ENCODE data around the gene WDR35. TPM values are rescaled to one million over a fixed set of nuclear protein-coding genes. Genes with fewer than 3 reads are reported as not detected.

Gene WDR35
- total and polyA plus RNA-seq, 5 donors from 2014 or later: 1.3 to 3.8 (median 1.9) TPM

DNA sequence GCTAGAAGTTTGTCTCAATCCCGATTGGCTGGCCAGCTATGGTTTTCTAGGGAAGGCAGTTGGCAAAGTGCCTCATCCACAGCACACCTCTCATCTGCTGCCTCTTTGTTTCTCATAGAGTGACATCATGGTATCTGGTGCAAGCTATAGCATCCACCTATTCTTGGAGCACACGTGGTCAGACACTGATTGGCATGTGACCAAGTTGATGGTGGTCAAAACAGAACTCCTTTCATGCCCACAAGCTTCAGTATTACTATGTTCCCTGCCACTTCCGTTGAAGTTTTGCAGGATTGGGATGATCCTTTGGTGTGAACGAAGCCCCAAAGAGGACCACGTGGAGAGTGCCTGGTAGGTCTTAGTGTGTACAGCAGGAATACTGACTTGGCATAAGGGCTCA, 116.9 kb downstream of the WDR35 start:
- no peaks in the 10 kb centered on the region for H3K27me3 ChIP-seq (ENCODE audit: control insufficient read depth, insufficient read depth, low read length)
- H3K4me3 ChIP-seq (ENCODE audit: low read depth, low read length): no peak overlapping the region
- H3K27ac Mint-ChIP-seq: no peak overlapping the region
- H3K9me3 ChIP-seq (ENCODE audit: control insufficient read depth in 2 of 2, low read length in 2 of 2): no peaks in the 10 kb centered on the region
- ATAC-seq (ENCODE audit: low read depth in 2 of 2) (no peak), DNase-seq (no peak)
- H3K4me1 Mint-ChIP-seq: peaks cover 17 to 41% (median 24%) of the 10 kb centered on the region in 4 donors
- H3K27me3 Mint-ChIP-seq: no peaks in the 10 kb centered on the region
- H3K9me3 Mint-ChIP-seq: no peaks in the 10 kb centered on the region
- H3K27ac ChIP-seq (ENCODE audit: insufficient read depth, low read length, poor library complexity, severe bottlenecking): no peak overlapping the region
- peaks cover 40% of the 10 kb centered on the region for H3K36me3 Mint-ChIP-seq
- H3K4me3 Mint-ChIP-seq: peak overlapping the region in 1 of 4 donors; percentile 20
- H3K4me1 ChIP-seq (ENCODE audit: control insufficient read depth, insufficient read depth, low read length, poor library complexity, severe bottlenecking): peaks cover 22% of the 10 kb centered on the region
- peaks cover 30% of the 10 kb centered on the region for H3K36me3 ChIP-seq (ENCODE audit: control insufficient read depth, insufficient read depth, low read length)

DNA sequence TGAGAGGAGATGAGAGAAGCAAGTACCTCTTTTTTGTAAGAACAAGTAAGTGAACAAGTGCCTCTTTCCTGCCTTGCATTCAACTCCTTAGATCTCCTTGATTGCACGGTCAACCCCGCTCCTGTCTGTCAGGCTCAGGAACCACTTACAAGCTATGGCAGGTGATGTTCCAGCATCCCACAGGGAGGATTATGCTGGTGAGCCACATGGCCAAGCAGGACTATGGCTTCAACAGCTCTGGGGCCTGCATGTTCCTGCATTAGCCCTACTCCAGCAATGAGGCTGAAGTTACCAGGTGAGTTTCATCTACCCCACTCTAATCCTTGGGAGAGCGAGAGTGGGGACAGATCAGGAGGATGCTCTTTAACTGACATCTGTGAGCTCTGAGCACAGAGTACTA, 117.6 kb downstream of the WDR35 start:
- H3K4me1 Mint-ChIP-seq: peaks cover 22 to 46% (median 25%) of the 10 kb centered on the region in 4 donors

DNA sequence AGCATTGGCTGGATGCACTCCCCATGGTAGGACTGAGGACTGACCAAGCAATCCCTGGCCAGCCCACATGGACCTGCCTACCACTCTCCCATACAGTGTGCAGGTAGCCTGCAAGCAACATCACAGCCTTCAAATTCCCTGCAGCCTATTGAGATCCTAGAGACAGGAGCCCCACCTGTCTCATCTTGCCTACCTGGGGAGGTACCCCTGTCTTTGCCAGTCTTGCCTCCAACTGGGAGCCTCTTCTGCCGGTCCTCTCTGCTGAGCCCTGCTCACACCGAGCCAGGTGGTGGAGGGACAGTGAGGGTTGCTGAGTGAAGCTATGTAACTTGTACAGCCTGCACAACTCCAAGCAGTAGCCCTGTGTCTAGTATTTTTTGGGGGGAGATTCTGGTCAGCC, 118.1 kb downstream of the WDR35 start:
- Mint-ChIP-seq H3K36me3 (peaks cover 40% of the 10 kb centered on the region), H3K4me1 (peaks cover 22 to 46% (median 25%) of the 10 kb centered on the region in 4 donors), H3K4me3 (peak overlapping the region in 2 of 4 donors; percentile 61 to 70), H3K27me3 (no peaks in the 10 kb centered on the region), H3K27ac (peak overlapping the region in 1 of 3 donors; percentile 23), H3K9me3 (no peaks in the 10 kb centered on the region)
- Histone ChIP-seq H3K4me1 (ENCODE audit: control insufficient read depth, insufficient read depth, low read length, poor library complexity, severe bottlenecking) (peaks cover 22% of the 10 kb centered on the region), H3K27me3 (ENCODE audit: control insufficient read depth, insufficient read depth, low read length) (no peaks in the 10 kb centered on the region), H3K9me3 (ENCODE audit: control insufficient read depth in 2 of 2, low read length in 2 of 2) (no peaks in the 10 kb centered on the region), H3K36me3 (ENCODE audit: control insufficient read depth, insufficient read depth, low read length) (peaks cover 30% of the 10 kb centered on the region), H3K4me3 (ENCODE audit: low read depth, low read length) (no peak overlapping the region), H3K27ac (ENCODE audit: insufficient read depth, low read length, poor library complexity, severe bottlenecking) (no peak overlapping the region)
- ATAC-seq (ENCODE audit: low read depth in 2 of 2) (no peak), DNase-seq (no peak)

More for the DNA sequence above, 117.6 kb downstream of the WDR35 start:
- ATAC-seq (ENCODE audit: low read depth in 2 of 2) (no peak), DNase-seq (no peak)
- H3K36me3 ChIP-seq (ENCODE audit: control insufficient read depth, insufficient read depth, low read length): peaks cover 30% of the 10 kb centered on the region
- no peaks in the 10 kb centered on the region for H3K27me3 ChIP-seq (ENCODE audit: control insufficient read depth, insufficient read depth, low read length)
- H3K9me3 Mint-ChIP-seq: no peaks in the 10 kb centered on the region
- peak overlapping the region in 1 of 3 donors; percentile 23 for H3K27ac Mint-ChIP-seq
- H3K4me3 ChIP-seq (ENCODE audit: low read depth, low read length): no peak overlapping the region
- H3K27ac ChIP-seq (ENCODE audit: insufficient read depth, low read length, poor library complexity, severe bottlenecking): no peak overlapping the region
- no peaks in the 10 kb centered on the region for H3K9me3 ChIP-seq (ENCODE audit: control insufficient read depth in 2 of 2, low read length in 2 of 2)
- peaks cover 40% of the 10 kb centered on the region for H3K36me3 Mint-ChIP-seq
- H3K4me3 Mint-ChIP-seq: peak overlapping the region in 1 of 4 donors; percentile 70
- peaks cover 22% of the 10 kb centered on the region for H3K4me1 ChIP-seq (ENCODE audit: control insufficient read depth, insufficient read depth, low read length, poor library complexity, severe bottlenecking)
- no peaks in the 10 kb centered on the region for H3K27me3 Mint-ChIP-seq

DNA sequence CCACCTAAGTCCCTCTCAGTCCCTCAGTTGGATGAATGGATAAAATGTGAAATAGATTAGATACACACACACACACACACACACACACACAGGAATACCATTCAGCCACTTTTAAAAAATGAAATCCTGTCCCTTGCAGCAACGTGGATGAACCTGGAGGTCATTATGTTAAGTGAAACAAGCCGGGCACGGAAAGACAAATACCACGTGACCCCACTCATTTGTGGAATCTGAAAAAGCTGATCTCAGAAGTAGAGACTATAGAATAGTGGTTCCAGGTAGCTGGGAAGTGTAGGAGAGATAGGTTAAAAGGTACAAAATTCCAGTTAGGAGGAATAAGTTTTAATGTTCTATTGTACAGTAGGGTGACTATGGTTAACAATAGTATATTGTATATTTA, 119.1 kb downstream of the WDR35 start:
- peaks cover 22% of the 10 kb centered on the region for H3K4me1 ChIP-seq (ENCODE audit: control insufficient read depth, insufficient read depth, low read length, poor library complexity, severe bottlenecking)
- DNase-seq (no peak), ATAC-seq (ENCODE audit: low read depth in 2 of 2) (no peak)
- no peaks in the 10 kb centered on the region for H3K27me3 ChIP-seq (ENCODE audit: control insufficient read depth, insufficient read depth, low read length)
- no peak overlapping the region for H3K27ac ChIP-seq (ENCODE audit: insufficient read depth, low read length, poor library complexity, severe bottlenecking)
- H3K27me3 Mint-ChIP-seq: no peaks in the 10 kb centered on the region
- peaks cover 31% of the 10 kb centered on the region for H3K36me3 Mint-ChIP-seq
- peaks cover 22 to 46% (median 25%) of the 10 kb centered on the region in 4 donors for H3K4me1 Mint-ChIP-seq
- H3K4me3 ChIP-seq (ENCODE audit: low read depth, low read length): no peak overlapping the region
- H3K9me3 Mint-ChIP-seq: no peaks in the 10 kb centered on the region
- H3K27ac Mint-ChIP-seq: peak overlapping the region in 1 of 3 donors; percentile 54
- peaks cover 20% of the 10 kb centered on the region for H3K36me3 ChIP-seq (ENCODE audit: control insufficient read depth, insufficient read depth, low read length)
- H3K9me3 ChIP-seq (ENCODE audit: control insufficient read depth in 2 of 2, low read length in 2 of 2): no peaks in the 10 kb centered on the region
- H3K4me3 Mint-ChIP-seq: peak overlapping the region in 2 of 4 donors; percentile 56 to 96

DNA sequence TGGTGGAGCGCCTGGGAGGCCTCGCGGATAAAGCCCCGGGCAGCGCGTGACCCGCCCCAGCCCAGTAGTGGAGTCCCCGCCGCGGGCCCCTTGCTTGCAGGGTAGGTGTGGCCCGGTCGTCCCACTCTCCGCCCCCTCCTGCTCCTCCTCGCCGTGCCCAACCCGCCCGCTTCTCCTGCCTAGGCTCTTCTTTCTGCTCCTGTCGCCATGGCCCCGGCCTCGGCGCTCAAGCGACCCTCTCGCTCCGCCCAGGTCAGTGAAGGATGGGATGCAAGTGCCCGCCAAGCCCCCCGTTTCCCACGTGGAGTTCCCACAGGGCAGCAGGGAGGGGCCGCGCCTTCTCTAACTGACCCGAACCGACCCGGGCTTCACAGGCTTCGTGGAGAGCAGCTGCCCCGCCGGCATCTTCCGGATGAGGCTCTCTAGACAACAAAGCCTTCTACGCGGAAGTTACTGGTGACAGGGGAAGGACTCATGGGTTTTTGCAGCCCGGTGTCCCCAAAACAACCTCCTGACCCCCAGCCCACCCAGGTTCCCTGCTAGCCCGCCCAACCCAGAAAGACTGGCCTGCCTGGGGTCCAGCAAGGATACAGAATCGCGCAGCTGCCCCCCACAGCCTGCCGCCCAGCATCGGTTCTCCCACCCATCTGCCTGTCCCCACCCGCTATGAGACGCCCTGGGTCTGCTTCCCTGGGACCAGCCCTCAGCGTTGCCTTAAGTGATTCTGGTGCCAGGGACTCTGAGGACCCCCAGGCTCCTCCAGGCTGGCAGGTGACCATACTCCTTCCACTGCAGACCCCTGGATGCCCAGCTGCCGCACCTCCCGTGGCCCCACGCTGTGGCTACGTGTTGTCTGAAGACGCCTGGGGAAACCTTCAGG, 121.0 kb downstream of the WDR35 start:
- Histone ChIP-seq H3K4me1 (ENCODE audit: control insufficient read depth, insufficient read depth, low read length, poor library complexity, severe bottlenecking) (peaks cover 22% of the 10 kb centered on the region), H3K27ac (ENCODE audit: insufficient read depth, low read length, poor library complexity, severe bottlenecking) (peak overlapping the region; percentile 52), H3K4me3 (ENCODE audit: low read depth, low read length) (peak overlapping the region; percentile 65), H3K9me3 (ENCODE audit: control insufficient read depth in 2 of 2, low read length in 2 of 2) (no peaks in the 10 kb centered on the region), H3K36me3 (ENCODE audit: control insufficient read depth, insufficient read depth, low read length) (peaks cover 7% of the 10 kb centered on the region), H3K27me3 (ENCODE audit: control insufficient read depth, insufficient read depth, low read length) (no peaks in the 10 kb centered on the region)
- Mint-ChIP-seq H3K27me3 (no peaks in the 10 kb centered on the region), H3K9me3 (no peaks in the 10 kb centered on the region), H3K4me1 (peaks cover 22 to 46% (median 25%) of the 10 kb centered on the region in 4 donors), H3K4me3 (peak overlapping the region; percentile 91 to 98 (median 96)), H3K27ac (peak overlapping the region; percentile 98 to 100 (median 99)), H3K36me3 (peaks cover 23% of the 10 kb centered on the region)
- ATAC-seq (ENCODE audit: low read depth in 2 of 2) (peak; percentile 88 to 90), DNase-seq (peak; percentile 47 to 80 (median 69))

DNA sequence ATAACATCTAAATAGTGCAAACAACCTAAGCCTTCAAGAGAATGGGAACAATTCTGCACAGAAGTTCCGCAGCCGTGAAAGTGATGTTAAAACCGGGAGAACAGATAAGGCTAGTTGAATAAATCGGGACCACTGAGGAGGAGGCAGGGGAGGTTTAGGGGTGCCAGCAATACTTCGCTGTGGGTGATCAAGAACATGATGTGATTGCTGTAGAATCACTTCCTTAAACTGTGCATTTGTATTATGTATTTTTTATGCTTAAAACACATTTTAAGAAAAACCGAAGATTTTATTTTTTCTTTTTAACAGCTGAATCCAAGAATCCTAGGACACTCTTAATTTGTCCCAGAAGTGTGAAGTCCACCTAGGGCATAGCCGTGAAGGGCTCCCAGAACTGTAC, 121.7 kb downstream of the WDR35 start:
- Histone ChIP-seq H3K4me3 (ENCODE audit: low read depth, low read length) (peak overlapping the region; percentile 65), H3K36me3 (ENCODE audit: control insufficient read depth, insufficient read depth, low read length) (peaks cover 5% of the 10 kb centered on the region), H3K9me3 (ENCODE audit: control insufficient read depth in 2 of 2, low read length in 2 of 2) (no peaks in the 10 kb centered on the region), H3K27ac (ENCODE audit: insufficient read depth, low read length, poor library complexity, severe bottlenecking) (peak overlapping the region; percentile 52), H3K4me1 (ENCODE audit: control insufficient read depth, insufficient read depth, low read length, poor library complexity, severe bottlenecking) (peaks cover 27% of the 10 kb centered on the region), H3K27me3 (ENCODE audit: control insufficient read depth, insufficient read depth, low read length) (no peaks in the 10 kb centered on the region)
- ATAC-seq (ENCODE audit: low read depth in 2 of 2): no peak
- Mint-ChIP-seq H3K27me3 (no peaks in the 10 kb centered on the region), H3K9me3 (no peaks in the 10 kb centered on the region), H3K27ac (peak overlapping the region; percentile 98 to 100 (median 99)), H3K4me3 (peak overlapping the region; percentile 91 to 98 (median 96)), H3K4me1 (peaks cover 22 to 46% (median 25%) of the 10 kb centered on the region in 4 donors), H3K36me3 (peaks cover 23% of the 10 kb centered on the region)
- no peak for DNase-seq

DNA sequence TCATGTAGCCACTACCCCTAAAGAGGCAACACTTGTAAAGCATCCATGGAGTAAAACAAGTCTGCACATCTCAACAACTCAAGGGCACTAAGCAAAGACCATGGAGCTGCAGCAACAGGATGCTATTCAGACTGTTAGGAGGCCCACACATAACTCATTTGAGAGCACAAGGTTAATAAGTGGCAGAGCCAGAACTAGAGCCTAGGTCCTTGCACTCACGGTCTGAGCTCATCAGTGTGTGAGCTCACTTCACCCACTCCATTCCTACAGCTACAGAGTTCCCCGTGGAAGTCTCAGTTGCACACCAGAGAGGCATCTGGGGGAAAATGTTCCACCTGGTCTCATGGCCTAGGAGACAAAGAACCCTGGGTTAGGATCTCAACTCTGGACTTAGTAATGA, 123.1 kb downstream of the WDR35 start:
- H3K36me3 Mint-ChIP-seq: peaks cover 9% of the 10 kb centered on the region
- peaks cover 29% of the 10 kb centered on the region for H3K4me1 ChIP-seq (ENCODE audit: control insufficient read depth, insufficient read depth, low read length, poor library complexity, severe bottlenecking)
- no peak overlapping the region for H3K4me3 ChIP-seq (ENCODE audit: low read depth, low read length)
- no peaks in the 10 kb centered on the region for H3K27me3 ChIP-seq (ENCODE audit: control insufficient read depth, insufficient read depth, low read length)
- ATAC-seq (ENCODE audit: low read depth in 2 of 2) (no peak), DNase-seq (no peak)
- no peaks in the 10 kb centered on the region for H3K36me3 ChIP-seq (ENCODE audit: control insufficient read depth, insufficient read depth, low read length)
- H3K27ac Mint-ChIP-seq: peak overlapping the region in 1 of 3 donors; percentile 98
- H3K27me3 Mint-ChIP-seq: no peaks in the 10 kb centered on the region
- H3K9me3 ChIP-seq (ENCODE audit: control insufficient read depth in 2 of 2, low read length in 2 of 2): no peaks in the 10 kb centered on the region
- H3K4me1 Mint-ChIP-seq: peaks cover 15 to 39% (median 23%) of the 10 kb centered on the region in 4 donors
- H3K4me3 Mint-ChIP-seq: peak overlapping the region in 1 of 4 donors; percentile 91
- H3K9me3 Mint-ChIP-seq: no peaks in the 10 kb centered on the region
- no peak overlapping the region for H3K27ac ChIP-seq (ENCODE audit: insufficient read depth, low read length, poor library complexity, severe bottlenecking)
